K562 (cell line): ENCODE measurements around the gene PRKCB. TPM values are rescaled to one million over a fixed set of nuclear protein-coding genes. Genes with fewer than 3 reads are reported as not detected.
A peak's percentile ranks its signal among the peaks of the same experiment; 100 is the strongest.

Source experiments
- ATAC-seq: fragments of 200-7000 bp; cut with Tn5 transposase; 3 replicates; pipeline ENCODE4 v1.9.1; 2020; ENCODE audit warnings: moderate library complexity
- BruUV-seq: library from RNA; stranded (reverse); fragments of 400-500 nt; replicated peaks from 2 replicates; lab custom pipeline; 2021; lab: Mats Ljungman, UMichigan
- CTCF ChIA-PET: fragments of 300-600 bp; formaldehyde crosslinking; extraction: SDS; loops from one replicate; lab custom pipeline; 2021; ENCODE audit warnings: low intra/inter-chr PET ratio; lab: Yijun Ruan, JAX
- POLR2A ChIA-PET: fragments of 300-600, 350-650 bp; sonication (Branson Sonifier 250); formaldehyde crosslinking; extraction: SDS; loops from one replicate; lab custom pipeline; 2021; ENCODE audit warnings: antibody characterized with exemption, inconsistent platforms; lab: Yijun Ruan, JAX
- DNase-seq, 4 experiments: peaks; one replicate each; pipeline versions ENCODE4 v3.0.0 to v3.0.0-alpha.2; 2011 to 2018; ENCODE audit warnings: low spot score in 3 of 4, mixed read lengths in 3 of 4; ENCODE audit errors: extremely low read depth in 1 of 4
- FAIRE-seq: peaks from 2 replicates; lab custom pipeline; 2011; peaks lifted over from hg19 to GRCh38; lab: Jason Lieb, UNC
- H2AFZ ChIP-seq: 2 replicates; pipeline ENCODE4 v1.6.0; 2011; ENCODE audit warnings: low read depth, low read length, control low read depth, inconsistent platforms
- H3K27ac ChIP-seq: fragments of 200-600 bp; 3 replicates; pipeline ENCODE4 v1.8.0; 2011; ENCODE audit warnings: low read depth, mild to moderate bottlenecking, control low read depth, inconsistent platforms, low read length, moderate library complexity, mixed read lengths; ENCODE audit errors: extremely low read depth
- H3K27me3 ChIP-seq, 2 experiments: fragments of 300-600 bp in 1 of 2; 2 replicates in 1 of 2; 3 replicates in 1 of 2; pipeline versions ENCODE4 v1.6.0 to v1.8.0; 2011; ENCODE audit warnings: inconsistent platforms in 2 of 2, low read length in 2 of 2, mild to moderate bottlenecking in 1 of 2, mixed read lengths in 1 of 2, moderate library complexity in 1 of 2; ENCODE audit not compliant: control insufficient read depth in 2 of 2, insufficient read depth in 2 of 2
- H3K36me3 ChIP-seq: fragments of 300-600 bp; 3 replicates; pipeline ENCODE4 v1.8.0; 2011; ENCODE audit warnings: mild to moderate bottlenecking, low read length, inconsistent platforms; ENCODE audit not compliant: control insufficient read depth, insufficient read depth
- H3K4me1 ChIP-seq, 2 experiments: fragments of 200-600 bp in 1 of 2; replicated peaks in 1 of 2; 2 replicates in 1 of 2; 3 replicates in 1 of 2; pipeline versions ENCODE4 v1.5.1 to v1.8.0; 2011; ENCODE audit warnings: inconsistent platforms in 2 of 2, low read length in 2 of 2, mild to moderate bottlenecking in 1 of 2, mixed read lengths in 1 of 2, moderate library complexity in 1 of 2; ENCODE audit not compliant: control insufficient read depth in 2 of 2, insufficient read depth in 2 of 2
- H3K4me2 ChIP-seq: 2 replicates; pipeline ENCODE4 v1.6.1; 2011; ENCODE audit warnings: low read length, control low read depth, inconsistent platforms, mixed read lengths; ENCODE audit not compliant: insufficient read depth
- H3K4me3 ChIP-seq: fragments of 200-600 bp; sonication (generic), shearing (Covaris generic); 2 replicates; pipeline ENCODE4 v1.5.1; 2016; ENCODE audit warnings: control low read depth, inconsistent platforms
- H3K79me2 ChIP-seq: fragments of 200-600 bp; 3 replicates; pipeline ENCODE4 v1.8.0; 2011; ENCODE audit warnings: low read length, inconsistent platforms; ENCODE audit not compliant: control insufficient read depth, insufficient read depth
- H3K9ac ChIP-seq, 2 experiments: 2 replicates each; pipeline versions ENCODE4 v1.6.0 to v1.6.1; 2011; ENCODE audit warnings: low read depth in 2 of 2, low read length in 2 of 2, control low read depth in 1 of 2, inconsistent platforms in 1 of 2, mild to moderate bottlenecking in 1 of 2, mixed read lengths in 1 of 2; ENCODE audit not compliant: insufficient read depth in 1 of 2
- H3K9me1 ChIP-seq: one replicate; pipeline ENCODE4 v1.6.0; 2011; ENCODE audit warnings: inconsistent platforms, mild to moderate bottlenecking, low read length, moderate library complexity; ENCODE audit not compliant: control insufficient read depth, insufficient read depth
- H3K9me3 ChIP-seq: replicated peaks from 2 replicates; pipeline ENCODE4 v1.5.1; 2011; ENCODE audit warnings: low read depth, low read length, inconsistent platforms; ENCODE audit not compliant: control insufficient read depth, insufficient read depth
- H4K20me1 ChIP-seq: replicated peaks from 2 replicates; pipeline ENCODE4 v1.6.1; 2011; ENCODE audit warnings: low read length, inconsistent platforms, mixed read lengths; ENCODE audit not compliant: control insufficient read depth, insufficient read depth
- C11orf30 ChIP-seq: fragments of 450-650 bp; IDR thresholded peaks from 2 replicates; pipeline ENCODE4 v1.6.1; 2016; ENCODE audit warnings: low read depth, mild to moderate bottlenecking
- DACH1 ChIP-seq: fragments of 450-650 bp; IDR thresholded peaks from 2 replicates; pipeline ENCODE4 v1.6.1; 2018; ENCODE audit not compliant: partially characterized antibody
- MYNN ChIP-seq, 2 experiments: sonication (generic); formaldehyde crosslinking in 1 of 2; IDR thresholded peaks; 2 replicates each; pipeline versions ENCODE4 v1.5.0 to v1.6.1; 2016 to 2020; ENCODE audit warnings: antibody characterized with exemption in 1 of 2, missing genetic modification reagents in 1 of 2
- SMAD4 ChIP-seq: fragments of 250-450 bp; sonication (Bioruptor Pico); conservative IDR thresholded peaks from 2 replicates; pipeline ENCODE4 v1.8.0; 2021; ENCODE audit warnings: inconsistent platforms, mild to moderate bottlenecking, moderate library complexity
- ZNF316 ChIP-seq: fragments of 450-650 bp; IDR thresholded peaks from 2 replicates; pipeline ENCODE4 v1.6.1; 2016
- ZNF780A ChIP-seq: fragments of 250-450 bp; sonication (Bioruptor Pico); IDR thresholded peaks from 2 replicates; pipeline ENCODE4 v1.5.0; 2021; ENCODE audit warnings: mild to moderate bottlenecking
- WGBS: fragments of 100-300 bp; shearing (Covaris generic); methylation state at CpG from one replicate; pipeline ENCODE4 v1.1.6; 2016; ENCODE audit warnings: low coverage, mixed read lengths; ENCODE audit not compliant: insufficient coverage; ENCODE audit errors: missing lambda C conversion rate; 5-methylcytosine and 5-hydroxymethylcytosine counted together
- in situ Hi-C: fragments of 300-500 bp; cut with MboI; formaldehyde crosslinking; loops from 4 replicates; pipeline ENCODE4 v1.15.0; 2018; ENCODE audit warnings: inconsistent platforms, mixed read lengths
- intact Hi-C: fragments of 100-400 bp; cut with micrococcal nuclease; formaldehyde crosslinking; loops from 2 replicates; pipeline ENCODE4 v1.14.2; 2022
- polyA plus RNA-seq, 8 experiments: library from polyadenylated mRNA; depleted of rRNA in 4 of 8; stranded (reverse) in 5 of 8; unstranded in 3 of 8; fragments of >200 nt; fragmentation: Nextera tagmentation in 2 of 8; fragmentation: Illumina TruSeq in 1 of 8; extraction: Ambion mirVana in 2 of 8; extraction: Trizol in 1 of 8; gene quantifications; 2 replicates each; pipeline versions ENCODE4 v1.2.1 to v1.2.3, GENCODE V29; 2011 to 2014; ENCODE audit warnings: inconsistent platforms in 1 of 8, missing spikeins in 1 of 8
- total RNA-seq, 7 experiments: library from RNA; depleted of rRNA in 6 of 7; stranded (reverse); fragments of >200 nt in 6 of 7; fragmentation: Illumina TruSeq in 2 of 7; extraction: Trizol in 2 of 7; gene quantifications; 2 replicates each; pipeline versions ENCODE4 v1.2.1 to v1.2.3, GENCODE V29; 2011 to 2021; ENCODE audit warnings: low replicate concordance in 1 of 7
- TF ChIP-seq, protein P1 (sequence below): sonication (generic); formaldehyde crosslinking; IDR thresholded peaks from 2 replicates; pipeline ENCODE4 v1.8.0; 2022; ENCODE audit warnings: mild to moderate bottlenecking, missing genetic modification reagents
- TF ChIP-seq, protein P2 (sequence below): fragments of 450-650 bp; IDR thresholded peaks from 2 replicates; pipeline ENCODE4 v1.6.1; 2017; ENCODE audit warnings: mild to moderate bottlenecking, moderate library complexity

The PRKCB gene
- total and polyA plus RNA-seq, 9 of the 15 experiments (the other 6 are each of a cell fraction or from before 2014, with no cell fraction given) = 49.9 to 276 (median 148) TPM

DNA sequence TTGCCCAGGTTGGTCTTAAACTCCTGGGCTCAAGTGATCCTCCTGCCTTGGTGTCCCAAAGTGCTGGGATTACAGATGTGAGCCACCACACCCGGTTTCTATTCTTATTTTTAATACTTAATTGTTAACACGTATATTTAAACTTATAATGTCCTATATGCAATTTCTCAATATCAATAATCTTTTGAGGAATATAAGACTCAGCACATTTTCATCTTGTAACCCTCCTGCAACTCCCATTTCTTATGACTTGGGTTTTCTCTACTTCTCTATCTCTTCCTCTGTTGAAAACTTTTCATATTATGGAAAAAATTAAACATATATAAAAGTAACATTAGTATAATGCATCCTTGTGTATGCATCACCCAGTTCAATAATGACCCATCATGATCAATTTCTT lies 150.7 kb downstream of the PRKCB start:
- BruUV-seq = no TSS peak
- no peaks in the 10 kb centered on the region for H3K9me1 ChIP-seq
- in situ Hi-C loops (no loop called here), intact Hi-C loops (no loop called here)
- WGBS = 87% methylated on average over 2 of the region's 2 CpGs
- no peaks in the 10 kb centered on the region for H3K27me3 ChIP-seq
- no peaks in the 10 kb centered on the region for H3K9me3 ChIP-seq
- POLR2A ChIA-PET = no interaction called here
- CTCF ChIA-PET = no interaction called here
- H2AFZ ChIP-seq = no peak overlapping the region
- TF ChIP-seq, protein P1, sequence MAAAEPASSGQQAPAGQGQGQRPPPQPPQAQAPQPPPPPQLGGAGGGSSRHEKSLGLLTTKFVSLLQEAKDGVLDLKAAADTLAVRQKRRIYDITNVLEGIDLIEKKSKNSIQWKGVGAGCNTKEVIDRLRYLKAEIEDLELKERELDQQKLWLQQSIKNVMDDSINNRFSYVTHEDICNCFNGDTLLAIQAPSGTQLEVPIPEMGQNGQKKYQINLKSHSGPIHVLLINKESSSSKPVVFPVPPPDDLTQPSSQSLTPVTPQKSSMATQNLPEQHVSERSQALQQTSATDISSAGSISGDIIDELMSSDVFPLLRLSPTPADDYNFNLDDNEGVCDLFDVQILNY (CRISPR knock-in tag) = no peak
- TF ChIP-seq C11orf30 (peak; percentile 58; the same call in 1 of the 2 replicates), DACH1 (no peak), MYNN (IDR thresholded peaks at IDR 0.05) (no peak), MYNN (CRISPR knock-in tag; IDR thresholded peaks at IDR 0.05) (no peak), SMAD4 (CRISPR knock-in tag) (no peak), ZNF780A (CRISPR knock-in tag) (no peak), ZNF316 (peak; percentile 79)
- TF ChIP-seq, protein P2, sequence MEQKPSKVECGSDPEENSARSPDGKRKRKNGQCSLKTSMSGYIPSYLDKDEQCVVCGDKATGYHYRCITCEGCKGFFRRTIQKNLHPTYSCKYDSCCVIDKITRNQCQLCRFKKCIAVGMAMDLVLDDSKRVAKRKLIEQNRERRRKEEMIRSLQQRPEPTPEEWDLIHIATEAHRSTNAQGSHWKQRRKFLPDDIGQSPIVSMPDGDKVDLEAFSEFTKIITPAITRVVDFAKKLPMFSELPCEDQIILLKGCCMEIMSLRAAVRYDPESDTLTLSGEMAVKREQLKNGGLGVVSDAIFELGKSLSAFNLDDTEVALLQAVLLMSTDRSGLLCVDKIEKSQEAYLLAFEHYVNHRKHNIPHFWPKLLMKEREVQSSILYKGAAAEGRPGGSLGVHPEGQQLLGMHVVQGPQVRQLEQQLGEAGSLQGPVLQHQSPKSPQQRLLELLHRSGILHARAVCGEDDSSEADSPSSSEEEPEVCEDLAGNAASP = no peak
- no peak overlapping the region for H3K9ac ChIP-seq
- no peaks in the 10 kb centered on the region for H3K4me1 ChIP-seq
- FAIRE-seq (no peak), ATAC-seq (no peak), DNase-seq (no peak)
- no peak overlapping the region for H3K4me3 ChIP-seq
- no peaks in the 10 kb centered on the region for H4K20me1 ChIP-seq
- peaks cover 56% of the 10 kb centered on the region for H3K36me3 ChIP-seq
- H3K4me2 ChIP-seq = no peak overlapping the region
- H3K27ac ChIP-seq = no peak overlapping the region
- peaks cover 53% of the 10 kb centered on the region for H3K79me2 ChIP-seq
